ENCODE data around the gene NGEF.

- TF ChIP-seq POLR2AphosphoS5 (IDR thresholded peaks at IDR 0.05; ENCODE audit: low read length) (no peak), CTCF (IDR thresholded peaks at IDR 0.05 in 2 of 3, conservative IDR thresholded peaks at IDR 0.05 in 1 of 3; ENCODE audit: control insufficient read depth in 2 of 3, extremely low read depth in 1 of 3, insufficient read depth in 1 of 3, low read depth in 3 of 3, low read length in 3 of 3) (no peak), EP300 (IDR thresholded peaks at IDR 0.05; ENCODE audit: borderline replicate concordance in 1 of 2, control insufficient read depth in 1 of 2, low read depth in 2 of 2, low read length in 2 of 2) (no peak), SMC3 (IDR thresholded peaks at IDR 0.05; ENCODE audit: borderline replicate concordance, low read length) (no peak), MEF2A (IDR thresholded peaks at IDR 0.05; ENCODE audit: insufficient read depth, low read depth, low read length) (no peak), YY1 (IDR thresholded peaks at IDR 0.05; ENCODE audit: low read depth, low read length) (no peak), ZNF592 (IDR thresholded peaks at IDR 0.05) (no peak), PBX3 (IDR thresholded peaks at IDR 0.05; ENCODE audit: insufficient replicate concordance, low read depth, low read length) (no peak)
Measured at GRCh38 chr2:232888839-232889529, 124.1 kb downstream of the NGEF start.
